Endometrium (tissue), 2 donors: ENCODE measurements around the gene SKI.
A peak's percentile ranks its signal among the peaks of the same experiment; 100 is the strongest.

Experiments
- FAIRE-seq: peaks from 2 replicates; lab custom pipeline; 2012; peaks lifted over from hg19 to GRCh38; lab: Jason Lieb, UNC
- donor health status: control.
- donor health status: control.

SKI gene

GRCh38 chr1:2209400-2210083 lies 18.6 kb upstream of the SKI start:
- no peak for FAIRE-seq

- no peak for FAIRE-seq
These were observed 17.9 kb upstream of the SKI start for GRCh38 chr1:2210084-2210653.

GRCh38 chr1:2210786-2211185 lies 17.3 kb upstream of the SKI start:
- no peak for FAIRE-seq

GRCh38 chr1:2212274-2212531 lies 15.9 kb upstream of the SKI start:
- FAIRE-seq, result no peak

GRCh38 chr1:2212532-2213491 lies 15.3 kb upstream of the SKI start:
- FAIRE-seq, result peak; percentile 45

- FAIRE-seq, result no peak
These were observed 14.3 kb upstream of the SKI start for GRCh38 chr1:2213576-2214505.

GRCh38 chr1:2214541-2215241 lies 13.4 kb upstream of the SKI start:
- no peak for FAIRE-seq

GRCh38 chr1:2215329-2215728 lies 12.8 kb upstream of the SKI start:
- no peak for FAIRE-seq

- no peak for FAIRE-seq
These were observed 12.0 kb upstream of the SKI start for GRCh38 chr1:2215909-2216766.

GRCh38 chr1:2216767-2217058 lies 11.4 kb upstream of the SKI start:
- no peak for FAIRE-seq

GRCh38 chr1:2221271-2221670 lies 6.8 kb upstream of the SKI start:
- FAIRE-seq, result no peak

- no peak for FAIRE-seq
These were observed 3.9 kb upstream of the SKI start for GRCh38 chr1:2224170-2224584.

- no peak for FAIRE-seq
These were observed 3.3 kb upstream of the SKI start for GRCh38 chr1:2224631-2225428.

GRCh38 chr1:2226525-2227345 lies 1.4 kb upstream of the SKI start:
- FAIRE-seq, result no peak

GRCh38 chr1:2227346-2228156 lies 568 bp upstream of the SKI start:
- FAIRE-seq, result no peak

- FAIRE-seq, result no peak
These were observed 546 bp downstream of the SKI start for GRCh38 chr1:2228694-2229036.

- no peak for FAIRE-seq
These were observed 1.1 kb downstream of the SKI start for GRCh38 chr1:2229037-2229864.
